ENCODE data around the gene ETFB.

ETFB gene

DNA sequence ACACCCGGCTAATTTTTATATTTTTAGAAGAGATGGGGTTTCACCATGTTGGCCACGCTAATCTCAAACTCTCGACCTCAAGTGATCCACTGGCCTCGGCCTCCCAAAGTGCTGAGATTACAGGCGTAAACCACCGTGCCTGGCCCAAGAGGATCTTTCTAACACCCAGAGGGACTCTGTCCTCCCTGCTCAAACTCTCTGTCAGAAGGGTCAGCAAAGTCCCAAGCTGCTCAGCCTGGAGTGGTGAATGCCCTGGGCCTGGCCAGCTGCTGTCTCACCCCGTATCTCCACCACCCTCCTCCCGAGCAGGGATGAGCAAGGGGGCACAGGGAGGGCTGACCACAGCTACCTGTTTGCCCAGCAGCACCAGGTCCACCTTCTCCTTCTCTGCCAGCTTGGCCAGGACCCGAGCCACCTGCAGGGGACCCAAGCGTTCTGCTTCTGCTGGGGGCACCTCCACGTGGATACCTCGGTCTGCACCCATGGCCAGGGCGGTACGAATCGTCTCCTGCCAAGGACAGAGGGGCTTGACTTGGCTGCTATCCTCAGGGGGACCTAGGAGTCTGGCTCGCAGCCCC is 13.3 kb downstream of the ETFB start:
- in situ Hi-C loops (cut with MboI; ENCODE audit: low sequenced_read_pairs) = no loop called here

DNA sequence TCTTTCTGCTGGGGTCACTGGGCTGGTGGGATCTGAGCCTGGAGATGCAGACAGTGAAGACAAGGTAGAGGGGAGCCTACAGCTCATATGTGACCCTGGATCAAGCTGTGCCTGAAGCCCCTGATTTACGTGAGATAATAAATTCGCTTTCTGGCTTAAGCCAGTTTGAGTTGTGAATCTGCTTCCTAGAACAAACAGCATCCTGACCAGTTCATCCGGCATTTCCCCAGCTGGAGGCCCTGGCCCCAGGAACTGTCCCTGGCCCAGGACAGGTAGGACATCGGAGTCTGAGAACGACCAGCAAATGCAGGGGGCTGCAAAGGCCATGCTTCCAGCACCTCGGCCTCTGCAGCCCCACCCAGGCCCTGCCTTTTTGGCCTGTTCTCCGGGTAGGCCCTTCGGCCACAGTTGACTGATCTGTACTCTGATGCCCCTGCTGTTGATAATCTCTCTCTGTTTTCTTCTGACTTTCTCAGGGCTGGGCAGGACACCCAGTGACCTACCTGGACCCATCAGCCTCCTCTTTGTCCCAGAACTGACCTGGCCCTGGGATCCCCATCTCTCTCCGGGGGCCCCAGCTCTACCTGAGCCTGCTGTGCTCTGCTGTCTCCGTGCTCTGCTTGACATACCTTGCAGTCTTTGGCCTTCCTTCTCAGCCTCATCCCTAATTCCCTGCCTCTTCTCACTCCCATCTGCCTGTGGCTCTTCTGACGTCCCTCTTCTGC is 14.8 kb downstream of the ETFB start:
- in situ Hi-C loops (cut with MboI; ENCODE audit: low sequenced_read_pairs) = no loop called here

DNA sequence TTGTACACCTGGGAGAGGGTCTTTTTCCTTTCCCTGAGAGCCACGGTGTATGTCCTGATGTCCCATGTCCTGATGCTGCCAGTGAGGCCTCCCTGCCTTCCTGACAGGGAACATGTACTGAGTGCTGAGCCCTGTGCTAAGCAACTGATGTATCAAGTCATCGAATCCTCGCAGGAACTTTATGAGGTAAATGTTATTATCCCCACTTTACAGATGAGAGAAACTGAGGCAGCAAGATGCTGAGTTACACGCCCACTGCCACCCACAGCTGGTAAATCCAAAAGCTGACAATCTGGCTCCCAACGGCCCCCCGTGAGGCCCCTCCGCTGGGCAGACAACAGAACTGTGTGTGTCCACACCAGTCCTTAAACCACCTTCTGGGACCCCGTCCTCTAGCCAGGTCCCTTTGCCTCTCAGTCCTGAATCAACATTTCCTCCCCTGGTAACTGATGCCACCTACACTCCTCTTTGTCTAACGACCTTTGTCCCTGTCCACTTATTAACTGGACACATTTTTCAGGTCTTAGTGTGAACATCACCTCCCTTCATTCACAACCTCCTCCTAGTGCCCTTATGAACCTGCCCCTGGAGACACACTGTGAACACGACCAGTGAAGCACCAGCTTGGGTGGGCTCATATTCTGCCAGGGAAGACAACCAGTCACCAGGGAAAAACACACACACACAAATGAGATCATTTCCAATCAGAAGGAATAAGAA is 18.8 kb downstream of the ETFB start:
- in situ Hi-C loops (cut with MboI; ENCODE audit: low sequenced_read_pairs) = no loop called here

DNA sequence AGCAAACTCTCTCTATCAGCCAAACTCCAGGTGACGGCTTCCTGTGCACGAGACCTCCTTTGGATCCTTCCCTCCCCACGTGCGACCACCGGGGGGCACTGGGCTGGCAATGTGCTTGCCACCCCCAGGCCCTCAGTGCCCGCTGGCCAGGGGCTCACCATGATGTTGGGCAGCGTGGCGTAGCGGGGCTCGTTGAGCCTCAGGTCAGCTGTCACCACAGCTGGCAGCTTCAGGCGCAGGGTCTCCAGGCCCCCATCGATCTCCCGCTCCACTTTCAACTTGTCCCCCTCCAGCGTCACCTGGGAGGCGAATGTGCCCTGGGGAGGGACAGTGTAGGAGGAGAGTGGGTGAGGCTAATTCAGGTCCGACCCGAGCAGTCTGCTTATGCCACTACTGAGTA is 19.4 kb downstream of the ETFB start:
- in situ Hi-C loops (cut with MboI; ENCODE audit: low sequenced_read_pairs) = no loop called here

DNA sequence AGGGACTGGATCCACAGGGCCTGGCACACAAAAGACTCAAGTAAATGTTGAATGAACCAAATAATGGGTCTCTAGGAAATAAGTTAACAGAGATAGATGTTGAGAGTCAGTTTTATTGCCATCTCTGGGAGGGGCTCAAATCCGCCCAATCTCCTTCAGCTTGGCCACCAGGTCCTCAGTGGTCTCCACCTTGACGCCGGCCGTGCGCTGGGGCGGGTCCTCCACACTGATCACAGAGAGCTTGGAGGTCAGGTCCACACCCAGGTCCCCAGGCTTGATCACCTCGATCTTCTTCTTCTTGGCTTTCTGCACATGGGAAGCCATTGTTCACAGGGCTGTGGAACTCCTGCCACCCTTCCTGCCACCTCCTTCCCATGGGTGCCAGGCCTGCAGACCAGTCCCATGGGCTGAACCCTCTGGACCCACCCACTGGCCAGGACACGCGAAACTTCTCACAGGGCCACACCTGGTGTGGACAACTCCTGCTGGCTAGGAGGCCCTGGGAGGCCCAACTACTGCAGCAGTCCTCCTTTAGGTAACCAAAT is 21.0 kb downstream of the ETFB start:
- in situ Hi-C loops (cut with MboI; ENCODE audit: low sequenced_read_pairs) = no loop called here

DNA sequence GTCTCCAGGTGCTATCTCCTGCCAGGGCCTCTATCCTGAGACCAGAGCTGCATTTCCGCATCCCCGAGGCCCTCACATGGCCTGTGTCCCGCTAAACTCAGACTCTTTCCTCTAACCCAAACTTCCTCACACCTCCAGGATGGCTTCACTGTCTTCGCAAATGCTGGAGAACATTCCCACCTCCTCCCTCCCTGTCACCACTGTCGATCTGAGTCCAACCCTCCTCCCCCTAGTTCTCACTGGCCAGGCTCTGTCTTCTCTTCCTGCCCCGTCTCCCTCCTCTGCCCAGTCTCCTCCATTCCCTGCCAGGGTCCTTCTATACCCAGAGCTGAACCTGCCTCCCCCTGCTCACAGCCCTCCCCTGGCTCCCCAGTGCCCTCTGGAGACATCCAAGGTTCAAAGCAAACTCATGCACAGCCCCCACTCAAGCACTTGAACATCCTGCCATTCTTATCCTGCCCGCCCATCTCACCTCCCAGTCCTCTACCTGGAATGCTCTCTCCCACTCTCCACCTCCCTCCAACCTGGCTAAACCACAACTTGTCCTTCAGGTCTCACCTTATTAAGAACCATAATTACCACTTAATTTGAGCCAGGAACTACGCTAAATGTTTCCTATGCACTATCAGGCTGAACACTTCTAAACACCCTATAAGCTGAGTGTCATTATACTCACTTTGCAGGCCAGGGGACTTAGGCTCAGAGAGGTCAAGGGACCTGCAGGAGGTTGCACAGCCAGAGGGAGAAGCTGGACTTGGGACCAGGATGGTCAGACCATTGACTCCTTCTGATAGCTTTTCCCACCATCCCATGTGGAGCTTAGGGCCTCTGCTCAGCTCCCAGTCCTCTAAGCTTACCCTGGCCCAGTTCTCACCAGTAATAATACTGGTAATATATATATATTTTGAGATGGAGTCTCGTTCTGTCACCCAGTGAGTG is 23.3 kb downstream of the ETFB start:
- in situ Hi-C loops (cut with MboI; ENCODE audit: low sequenced_read_pairs) = no loop called here

DNA sequence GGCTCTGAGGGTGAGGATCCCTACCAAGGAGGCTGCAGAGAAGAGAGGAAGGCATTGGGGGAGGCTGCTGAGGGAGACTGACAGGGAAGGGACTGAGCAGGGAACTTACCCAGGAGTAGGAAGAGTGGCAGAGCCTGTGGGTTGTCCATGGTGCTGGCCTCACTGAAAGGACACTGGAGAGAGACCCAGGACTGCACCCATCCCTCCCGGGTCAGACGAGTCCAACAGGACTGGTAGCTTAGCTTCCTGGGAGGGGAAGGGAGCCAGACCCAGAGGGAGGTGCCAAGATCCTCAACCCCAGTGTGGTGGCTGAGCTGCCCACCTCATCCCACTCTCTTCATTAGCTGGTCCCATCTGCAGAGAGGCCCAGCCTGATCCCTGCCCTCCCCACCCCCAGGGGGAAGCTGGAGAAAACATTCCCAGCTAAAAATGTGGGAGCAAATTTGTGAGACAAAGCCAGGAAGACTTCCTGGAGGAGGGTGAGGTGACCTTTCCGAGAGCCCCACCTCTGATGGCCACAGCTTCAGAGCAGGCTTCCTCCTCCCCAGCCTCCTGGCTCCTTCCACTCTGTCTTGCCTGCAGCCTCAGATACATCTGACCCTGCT is 24.1 kb downstream of the ETFB start, which contains the start of gene VSIG10L:
Gene VSIG10L, minus strand, starts transcription at position 164 of the 605 bp plus-strand sequence. Its CDS starts 15 bp downstream, at position 149.
- in situ Hi-C loops (cut with MboI; ENCODE audit: low sequenced_read_pairs) = no loop called here

DNA sequence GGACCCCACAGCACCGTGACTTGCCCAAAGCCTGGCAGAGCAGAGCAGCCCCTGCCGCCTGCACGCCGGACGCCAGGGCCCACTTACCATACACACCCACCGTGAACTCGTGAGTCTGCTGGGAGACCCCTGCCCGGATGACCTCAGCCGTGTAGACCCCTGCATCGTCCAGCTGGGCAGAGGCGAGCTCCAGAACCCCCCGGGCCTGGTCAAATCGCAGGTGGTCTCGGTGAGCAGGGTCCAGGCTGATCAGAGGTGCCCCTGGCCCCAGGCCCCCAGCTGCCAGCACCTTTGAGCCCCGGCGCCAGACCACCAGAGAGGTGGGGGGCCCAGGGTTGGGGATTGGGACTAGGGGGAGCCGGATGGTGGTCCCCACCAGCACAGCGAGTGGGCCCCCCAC is 25.1 kb downstream of the ETFB start:
- in situ Hi-C loops (cut with MboI; ENCODE audit: low sequenced_read_pairs) = no loop called here

DNA sequence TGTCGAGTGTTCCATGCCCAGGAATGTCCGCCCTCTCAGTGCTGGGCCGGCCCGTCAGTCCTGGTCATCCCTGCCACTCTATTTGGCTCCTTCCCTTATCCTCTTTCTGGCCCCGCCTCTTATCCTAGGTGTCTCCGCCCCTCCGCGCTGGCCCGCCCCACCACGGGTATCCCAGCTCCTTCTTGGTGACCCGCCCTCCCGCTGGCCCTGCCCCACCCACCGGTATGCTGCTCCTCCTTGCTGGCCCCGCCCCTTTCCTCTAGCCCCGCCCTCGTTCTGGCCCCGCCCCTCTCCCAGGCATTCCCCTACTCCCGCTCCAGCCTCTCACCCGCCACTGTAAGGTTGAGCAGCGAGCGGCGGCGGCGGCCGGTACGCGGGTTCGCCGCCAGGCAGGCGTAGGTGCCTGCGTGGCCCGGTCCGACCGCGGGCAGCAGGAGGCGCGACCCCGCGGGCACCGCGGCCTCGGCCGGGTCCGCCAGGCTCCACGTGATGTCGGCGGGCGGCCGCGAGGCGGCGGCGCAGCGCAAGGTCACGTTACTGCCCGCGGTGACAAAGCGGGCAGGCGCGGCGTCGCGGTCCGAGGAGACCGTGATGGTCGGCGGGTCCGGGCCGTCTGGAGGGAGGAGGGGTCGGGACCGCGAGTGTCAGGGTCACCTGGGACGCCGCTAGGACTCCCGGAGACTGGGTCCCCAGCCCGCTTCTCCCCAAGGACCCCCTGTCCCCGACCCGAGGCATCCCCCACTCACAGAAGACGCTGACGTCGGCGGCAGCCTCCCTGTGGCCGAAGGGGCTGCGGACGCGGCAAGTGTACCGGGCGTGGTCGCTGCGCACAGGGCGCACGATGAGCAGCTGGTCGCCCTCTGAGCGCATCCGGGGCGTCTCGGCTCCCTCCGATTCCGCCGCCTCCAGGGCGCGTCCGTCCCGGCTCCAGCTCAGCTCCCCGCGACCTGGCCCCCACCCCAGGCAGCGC is 26.2 kb downstream of the ETFB start:
- in situ Hi-C loops (cut with MboI; ENCODE audit: low sequenced_read_pairs) = no loop called here

DNA sequence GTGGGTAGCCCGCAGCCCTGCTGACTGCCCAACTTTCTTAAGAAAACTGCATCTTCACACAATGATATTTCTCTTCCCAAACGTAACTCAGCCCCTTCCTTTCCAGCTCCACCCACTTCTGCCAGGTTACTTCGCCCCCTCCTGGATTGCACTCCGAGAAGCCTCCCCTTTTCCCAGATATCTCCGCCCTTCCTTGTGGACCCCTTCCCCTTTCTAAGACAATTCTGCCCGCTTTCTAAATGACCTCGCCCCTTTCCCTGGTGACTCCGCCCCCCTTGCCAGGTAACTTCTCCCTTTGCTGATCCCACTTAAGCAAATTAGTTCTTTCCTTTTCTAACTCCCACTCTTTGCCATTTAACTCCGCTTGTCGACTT is 26.9 kb downstream of the ETFB start:
- in situ Hi-C loops (cut with MboI; ENCODE audit: low sequenced_read_pairs) = no loop called here

DNA sequence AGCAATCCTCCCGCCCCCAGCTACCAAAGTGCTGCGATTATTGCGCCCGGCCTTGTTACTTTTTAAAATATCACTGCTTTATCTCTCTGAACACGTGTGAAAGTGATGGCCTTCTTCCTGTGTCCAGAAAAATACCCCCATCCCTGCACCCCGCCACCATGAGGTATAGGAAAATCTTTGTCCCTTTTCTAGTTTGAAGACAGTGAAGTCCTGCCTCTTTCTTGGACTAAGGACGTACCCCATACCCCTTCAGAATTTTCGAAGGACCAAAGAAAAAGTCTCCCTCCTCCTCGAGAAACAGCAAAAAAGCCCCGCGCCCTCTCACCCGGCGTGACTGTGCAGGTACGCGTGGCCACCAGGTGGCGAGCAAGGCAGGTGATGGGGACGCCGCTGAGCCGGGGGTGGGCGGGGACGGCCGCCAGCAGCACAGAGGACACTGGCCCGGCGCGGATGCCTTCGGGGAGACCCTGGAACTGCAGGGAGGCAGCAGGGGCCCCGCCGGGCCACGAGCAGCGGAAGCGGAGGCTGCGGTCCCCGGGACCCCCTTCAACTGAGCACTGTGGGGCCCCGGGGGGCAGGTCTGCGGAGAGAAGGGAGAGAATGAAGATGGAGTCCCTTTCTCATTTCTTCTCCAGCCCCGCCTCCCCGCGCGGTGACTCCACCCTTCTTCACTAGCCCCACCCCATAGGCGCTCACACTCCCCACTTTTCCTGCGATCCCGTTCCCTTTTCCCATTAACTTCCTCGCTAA is 27.4 kb downstream of the ETFB start:
- in situ Hi-C loops (cut with MboI; ENCODE audit: low sequenced_read_pairs) = no loop called here

DNA sequence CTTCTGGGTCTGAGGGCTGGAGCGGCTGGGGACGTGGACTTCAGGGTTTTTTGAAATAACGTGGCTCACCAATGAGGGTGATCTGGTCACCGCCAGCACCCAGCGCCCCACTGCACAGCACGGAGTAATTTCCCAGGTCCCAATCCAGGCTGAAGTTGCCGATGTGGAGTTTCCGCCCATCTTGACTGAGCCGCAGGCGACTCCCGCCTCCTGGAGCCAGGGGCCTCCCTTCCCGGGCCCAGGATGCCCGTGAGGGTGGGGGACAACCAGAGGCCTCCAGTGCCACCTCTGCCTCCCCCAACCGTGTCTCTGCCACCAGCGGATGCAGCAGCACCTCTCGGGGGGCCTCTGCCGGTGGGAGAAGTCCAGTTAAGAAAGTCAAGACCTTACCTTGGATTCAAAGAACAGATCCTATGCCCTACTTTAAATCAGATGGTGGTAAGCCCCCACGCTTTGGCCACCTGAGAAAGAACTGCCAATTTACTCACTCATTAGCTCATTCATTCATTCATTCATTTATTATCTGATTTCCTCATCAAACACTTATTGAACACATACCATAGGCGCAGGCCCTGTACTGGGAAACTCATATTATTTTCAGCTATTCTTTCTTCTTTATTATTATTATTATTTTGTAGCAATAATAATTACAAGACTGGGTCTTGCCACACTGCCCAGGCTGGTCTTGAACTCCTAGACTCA is 28.2 kb downstream of the ETFB start:
- in situ Hi-C loops (cut with MboI; ENCODE audit: low sequenced_read_pairs) = no loop called here

DNA sequence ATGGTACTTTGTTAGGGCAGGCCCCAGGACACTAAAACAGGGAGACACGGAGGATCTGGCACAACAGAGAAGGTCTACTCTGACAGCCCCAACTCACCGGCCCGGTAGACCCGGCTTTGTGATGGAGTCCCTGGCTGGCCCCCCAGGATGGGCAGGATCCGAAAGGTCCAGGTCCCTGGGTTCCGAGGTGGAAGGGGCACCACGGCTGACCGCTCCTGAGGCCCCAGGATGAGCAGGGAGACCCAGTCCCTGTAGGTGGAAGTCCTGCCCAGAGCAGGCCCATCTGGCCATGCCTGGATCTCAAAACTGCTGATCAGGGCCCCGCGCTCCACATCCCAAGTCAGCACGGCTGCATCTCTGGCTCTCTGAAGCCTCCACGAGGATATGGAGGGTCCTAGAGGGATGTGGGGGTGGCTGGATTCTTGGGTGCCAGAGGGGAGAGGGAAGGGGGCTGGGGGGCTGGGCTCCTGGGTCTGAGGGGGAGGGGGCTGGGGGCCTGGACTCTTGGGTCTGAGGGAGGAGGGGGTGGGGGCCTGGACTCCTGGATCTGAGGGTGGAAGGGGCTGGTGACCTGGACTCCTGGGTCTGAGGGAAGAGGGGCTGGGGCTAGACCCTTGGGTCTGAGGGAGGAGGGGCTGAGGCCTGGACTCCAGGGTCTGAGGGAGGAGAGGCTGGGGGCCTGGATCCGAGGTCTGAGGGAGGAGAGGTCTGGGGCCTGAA is 28.9 kb downstream of the ETFB start:
- in situ Hi-C loops (cut with MboI; ENCODE audit: low sequenced_read_pairs) = no loop called here

DNA sequence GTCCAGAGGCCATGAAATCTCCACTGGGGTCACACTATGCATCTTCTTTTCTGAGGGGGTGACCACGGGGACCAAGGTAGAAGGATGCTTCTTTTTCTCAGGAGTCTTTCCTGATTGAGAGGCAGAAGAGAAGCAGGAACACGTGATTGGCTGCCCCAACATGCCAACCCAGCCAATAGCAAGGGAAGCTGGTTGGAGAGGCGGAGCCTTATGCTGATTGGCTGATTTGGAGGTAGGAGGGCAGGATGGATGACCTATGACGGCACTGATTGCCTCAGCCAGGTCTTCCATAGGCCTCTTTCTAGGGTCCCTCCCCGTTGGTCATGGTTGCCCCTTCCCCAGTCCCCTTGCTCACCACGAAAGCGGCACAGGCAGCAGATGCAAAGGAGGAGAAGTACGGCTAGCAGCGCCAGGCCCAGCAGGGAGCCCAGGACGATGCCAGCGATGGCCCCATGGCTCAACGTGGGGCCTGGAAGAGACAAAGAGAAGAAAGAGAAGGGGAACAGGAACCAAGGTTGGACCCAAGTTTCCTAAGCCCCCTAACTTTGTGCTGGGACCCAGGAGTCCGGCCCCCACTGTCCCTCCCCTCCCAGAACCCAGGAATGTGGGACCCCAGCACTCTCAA is 32.2 kb downstream of the ETFB start:
- in situ Hi-C loops (cut with MboI; ENCODE audit: low sequenced_read_pairs) = no loop called here

DNA sequence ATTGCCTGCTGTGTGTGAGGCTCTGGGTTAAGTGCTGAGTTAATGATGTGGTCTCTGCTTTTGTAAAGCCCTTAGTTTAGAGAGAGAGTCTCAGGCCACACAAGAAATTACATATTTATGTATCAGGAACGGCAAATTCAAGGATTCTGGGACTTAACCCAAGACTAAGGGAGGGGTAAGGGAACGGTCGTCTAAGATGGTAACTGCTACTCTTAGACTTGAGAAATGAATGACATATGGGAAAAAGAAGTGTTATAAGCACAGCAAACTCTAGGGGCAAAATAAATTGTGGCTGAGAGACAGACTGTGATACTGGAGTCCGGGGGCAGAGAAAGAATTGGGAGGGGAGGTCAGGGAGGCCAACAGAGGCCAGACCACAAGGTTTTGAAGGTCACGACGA is 34.5 kb downstream of the ETFB start:
- in situ Hi-C loops (cut with MboI; ENCODE audit: low sequenced_read_pairs) = no loop called here

DNA sequence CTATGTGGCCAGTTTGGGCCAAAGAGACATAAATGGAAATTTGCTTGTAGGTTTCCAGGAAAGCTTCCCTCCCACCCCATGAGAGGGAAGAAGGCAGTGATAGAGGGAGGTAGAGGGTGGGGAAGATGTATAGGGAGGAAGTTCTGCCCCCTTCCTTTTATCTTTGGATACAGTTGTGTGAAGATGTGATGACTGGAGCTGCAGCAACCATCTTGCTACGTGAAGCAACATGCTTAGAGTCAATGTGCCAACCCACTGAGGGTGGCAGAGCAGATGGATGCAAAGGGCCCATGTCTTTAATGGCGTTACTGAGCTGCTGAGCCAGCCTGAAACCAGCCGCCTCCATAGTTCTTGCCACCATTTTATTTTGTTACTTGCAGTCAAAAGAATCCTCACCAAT is 35.0 kb downstream of the ETFB start:
- in situ Hi-C loops (cut with MboI; ENCODE audit: low sequenced_read_pairs) = no loop called here

DNA sequence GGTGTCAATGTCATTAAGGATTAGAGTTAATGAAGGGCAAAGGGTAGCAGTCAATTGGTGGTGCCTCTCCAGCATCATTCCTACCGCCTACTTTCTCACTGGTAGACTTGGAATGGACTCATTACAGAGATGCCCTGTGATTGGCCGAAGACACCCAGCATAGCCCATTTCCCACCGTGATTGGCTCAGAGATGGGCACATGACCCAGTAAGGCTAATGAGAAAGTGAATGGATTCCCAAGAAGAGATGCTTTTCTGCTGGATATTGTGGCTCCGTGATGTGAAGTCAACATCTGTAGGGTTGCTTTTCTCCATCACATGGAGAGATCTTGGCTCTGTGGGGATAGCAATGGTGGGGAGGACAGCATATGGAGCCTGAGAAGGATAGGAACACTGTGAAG is 35.8 kb downstream of the ETFB start:
- in situ Hi-C loops (cut with MboI; ENCODE audit: low sequenced_read_pairs) = no loop called here

Data from HL-60/S4 treated with retinoic acid at 250 ng/mL for 4 days and 3 days (cell line).